MM.1S (cell line): ENCODE data around the gene C3orf18.

Source experiments
- EZH2 ChIP-seq: fragments of 300-600 bp; sonication (generic); optimal IDR thresholded peaks from 2 replicates; pipeline ENCODE3; 2017; ENCODE audit warnings: low read depth, mild to moderate bottlenecking, antibody characterized with exemption, low read length, mixed read lengths
- EZH2phosphoT487 ChIP-seq: fragments of 300-600 bp; sonication (generic); IDR thresholded peaks from 2 replicates; pipeline ENCODE4 v1.6.1; 2018; ENCODE audit warnings: antibody characterized with exemption, low read length
- TF ChIP-seq, protein P1 (sequence below): fragments of 300-600 bp; sonication (generic); IDR thresholded peaks from 2 replicates; pipeline ENCODE4 v1.5.1; 2016; ENCODE audit warnings: antibody characterized with exemption, low read length, mixed read lengths

GRCh38 chr3:50610992-50611463, 43.5 kb upstream of the C3orf18 start:
- TF ChIP-seq, protein P1, sequence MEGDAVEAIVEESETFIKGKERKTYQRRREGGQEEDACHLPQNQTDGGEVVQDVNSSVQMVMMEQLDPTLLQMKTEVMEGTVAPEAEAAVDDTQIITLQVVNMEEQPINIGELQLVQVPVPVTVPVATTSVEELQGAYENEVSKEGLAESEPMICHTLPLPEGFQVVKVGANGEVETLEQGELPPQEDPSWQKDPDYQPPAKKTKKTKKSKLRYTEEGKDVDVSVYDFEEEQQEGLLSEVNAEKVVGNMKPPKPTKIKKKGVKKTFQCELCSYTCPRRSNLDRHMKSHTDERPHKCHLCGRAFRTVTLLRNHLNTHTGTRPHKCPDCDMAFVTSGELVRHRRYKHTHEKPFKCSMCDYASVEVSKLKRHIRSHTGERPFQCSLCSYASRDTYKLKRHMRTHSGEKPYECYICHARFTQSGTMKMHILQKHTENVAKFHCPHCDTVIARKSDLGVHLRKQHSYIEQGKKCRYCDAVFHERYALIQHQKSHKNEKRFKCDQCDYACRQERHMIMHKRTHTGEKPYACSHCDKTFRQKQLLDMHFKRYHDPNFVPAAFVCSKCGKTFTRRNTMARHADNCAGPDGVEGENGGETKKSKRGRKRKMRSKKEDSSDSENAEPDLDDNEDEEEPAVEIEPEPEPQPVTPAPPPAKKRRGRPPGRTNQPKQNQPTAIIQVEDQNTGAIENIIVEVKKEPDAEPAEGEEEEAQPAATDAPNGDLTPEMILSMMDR: no peak
- TF ChIP-seq EZH2 (no peak), EZH2phosphoT487 (no peak)
